K562 (cell line): ENCODE measurements around the gene MT1M. TPM values are rescaled to one million over a fixed set of nuclear protein-coding genes. Genes with fewer than 3 reads are reported as not detected.

Source experiments
- BACH1 ChIP-seq: fragments of 200-800 bp; sonication (Bioruptor generic); IDR thresholded peaks from 2 replicates; pipeline ENCODE4 v1.6.1; 2016; ENCODE audit warnings: missing genetic modification characterization, missing compliant biosample characterization
- CXXC5 ChIP-seq: fragments of 250-450 bp; sonication (Bioruptor Pico); IDR thresholded peaks from 2 replicates; pipeline ENCODE4 v1.8.0; 2022; ENCODE audit warnings: inconsistent platforms, mild to moderate bottlenecking, moderate library complexity
- E2F3 ChIP-seq: fragments of 250-450 bp; sonication (Bioruptor Pico); IDR thresholded peaks from 2 replicates; pipeline ENCODE4 v1.4.0; 2020; ENCODE audit warnings: mild to moderate bottlenecking
- ELF2 ChIP-seq: fragments of 250-450 bp; sonication (Bioruptor Pico); IDR thresholded peaks from 2 replicates; pipeline ENCODE4 v1.5.0; 2021; ENCODE audit warnings: mild to moderate bottlenecking
- GMEB1 ChIP-seq: fragments of 250-450 bp; sonication (Bioruptor Pico); IDR thresholded peaks from 2 replicates; pipeline ENCODE4 v1.4.0; 2020; ENCODE audit warnings: mild to moderate bottlenecking
- KDM1A ChIP-seq, 2 experiments: fragments of 450-650 bp; IDR thresholded peaks; 2 replicates each; pipeline ENCODE4 v1.6.1; 2016; ENCODE audit warnings: mild to moderate bottlenecking in 2 of 2
- L3MBTL2 ChIP-seq: fragments of 450-650 bp; IDR thresholded peaks from 2 replicates; pipeline ENCODE4 v1.6.1; 2016; ENCODE audit warnings: mild to moderate bottlenecking, moderate library complexity
- MAZ ChIP-seq, 2 experiments: fragments of 450-650 bp in 1 of 2; sonication (generic) in 1 of 2; formaldehyde crosslinking; IDR thresholded peaks in 1 of 2; conservative IDR thresholded peaks in 1 of 2; 2 replicates each; pipeline versions ENCODE4 v1.4.0 to v1.5.0; 2020; ENCODE audit warnings: mild to moderate bottlenecking in 1 of 2, missing genetic modification reagents in 1 of 2
- NEUROD1 ChIP-seq: fragments of 150-350 bp; IDR thresholded peaks from 2 replicates; pipeline ENCODE4 v1.6.1; 2014; ENCODE audit warnings: borderline replicate concordance, low read length, low read depth; ENCODE audit not compliant: partially characterized antibody
- RBM34 ChIP-seq: fragments of 200-400 bp; formaldehyde crosslinking; IDR thresholded peaks from 2 replicates; pipeline ENCODE4 v1.6.1; 2018; ENCODE audit warnings: low read length, borderline replicate concordance; ENCODE audit not compliant: insufficient read depth
- TBP ChIP-seq: optimal IDR thresholded peaks from 2 replicates; pipeline ENCODE3; 2011; ENCODE audit warnings: low read depth, low read length, improper control_type of control experiment
- TEAD4 ChIP-seq, 2 experiments: sonication (generic) in 1 of 2; formaldehyde crosslinking in 1 of 2; IDR thresholded peaks; 2 replicates each; pipeline versions ENCODE4 v1.6.1 to v1.8.0; 2012 to 2022; ENCODE audit warnings: borderline replicate concordance in 1 of 2, inconsistent platforms in 1 of 2, low read length in 1 of 2, mild to moderate bottlenecking in 1 of 2, missing genetic modification reagents in 1 of 2
- VEZF1 ChIP-seq: fragments of 200-800 bp; sonication (Bioruptor generic); IDR thresholded peaks from 2 replicates; pipeline ENCODE4 v1.6.1; 2017; ENCODE audit warnings: missing genetic modification characterization, missing compliant biosample characterization
- YY1 ChIP-seq, 3 experiments: IDR thresholded peaks; 2 replicates each; pipeline ENCODE4 v1.6.1; 2011; ENCODE audit warnings: low read length in 2 of 3, mild to moderate bottlenecking in 2 of 3, moderate library complexity in 2 of 3, borderline replicate concordance in 1 of 3, control low read depth in 1 of 3, low read depth in 1 of 3; ENCODE audit not compliant: insufficient read depth in 3 of 3, insufficient replicate concordance in 2 of 3, control insufficient read depth in 1 of 3, insufficient read length in 1 of 3; ENCODE audit errors: extremely low read depth in 1 of 3
- ZBTB34 ChIP-seq: fragments of 250-450 bp; sonication (Bioruptor Pico); IDR thresholded peaks from 2 replicates; pipeline ENCODE4 v1.8.0; 2021; ENCODE audit warnings: mild to moderate bottlenecking, moderate library complexity
- polyA plus RNA-seq, 8 experiments: library from polyadenylated mRNA; depleted of rRNA in 4 of 8; stranded (reverse) in 5 of 8; unstranded in 3 of 8; fragments of >200 nt; fragmentation: Nextera tagmentation in 2 of 8; fragmentation: Illumina TruSeq in 1 of 8; extraction: Ambion mirVana in 2 of 8; extraction: Trizol in 1 of 8; gene quantifications; 2 replicates each; pipeline versions ENCODE4 v1.2.1 to v1.2.3, GENCODE V29; 2011 to 2014; ENCODE audit warnings: inconsistent platforms in 1 of 8, missing spikeins in 1 of 8
- total RNA-seq, 7 experiments: library from RNA; depleted of rRNA in 6 of 7; stranded (reverse); fragments of >200 nt in 6 of 7; fragmentation: Illumina TruSeq in 2 of 7; extraction: Trizol in 2 of 7; gene quantifications; 2 replicates each; pipeline versions ENCODE4 v1.2.1 to v1.2.3, GENCODE V29; 2011 to 2021; ENCODE audit warnings: low replicate concordance in 1 of 7
- TF ChIP-seq, protein P1 (sequence below), 2 experiments: fragments of 450-650 bp; conservative IDR thresholded peaks; 2 replicates each; pipeline ENCODE4 v1.6.1; 2017; ENCODE audit warnings: mild to moderate bottlenecking in 2 of 2, moderate library complexity in 2 of 2
- TF ChIP-seq, protein P2 (sequence below): fragments of 450-650 bp; formaldehyde crosslinking; IDR thresholded peaks from 2 replicates; pipeline ENCODE4 v1.4.0; 2020; ENCODE audit warnings: mild to moderate bottlenecking, moderate library complexity

The MT1M gene
- total and polyA plus RNA-seq, 9 of the 15 experiments (the other 6 are each of a cell fraction or from before 2014, with no cell fraction given), result not detected

- TF ChIP-seq, protein P1, sequence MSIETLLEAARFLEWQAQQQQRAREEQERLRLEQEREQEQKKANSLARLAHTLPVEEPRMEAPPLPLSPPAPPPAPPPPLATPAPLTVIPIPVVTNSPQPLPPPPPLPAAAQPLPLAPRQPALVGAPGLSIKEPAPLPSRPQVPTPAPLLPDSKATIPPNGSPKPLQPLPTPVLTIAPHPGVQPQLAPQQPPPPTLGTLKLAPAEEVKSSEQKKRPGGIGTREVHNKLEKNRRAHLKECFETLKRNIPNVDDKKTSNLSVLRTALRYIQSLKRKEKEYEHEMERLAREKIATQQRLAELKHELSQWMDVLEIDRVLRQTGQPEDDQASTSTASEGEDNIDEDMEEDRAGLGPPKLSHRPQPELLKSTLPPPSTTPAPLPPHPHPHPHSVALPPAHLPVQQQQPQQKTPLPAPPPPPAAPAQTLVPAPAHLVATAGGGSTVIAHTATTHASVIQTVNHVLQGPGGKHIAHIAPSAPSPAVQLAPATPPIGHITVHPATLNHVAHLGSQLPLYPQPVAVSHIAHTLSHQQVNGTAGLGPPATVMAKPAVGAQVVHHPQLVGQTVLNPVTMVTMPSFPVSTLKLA (conservative IDR thresholded peaks at IDR 0.05), result peak; percentile 80 to 92
- TF ChIP-seq VEZF1 (CRISPR knock-in tag) (peak; percentile 58), BACH1 (no peak), KDM1A (IDR thresholded peaks at IDR 0.05) (peak in 1 of 2 experiments; percentile 94; a peak in 2 of 4 replicates), YY1 (IDR thresholded peaks at IDR 0.05; ENCODE audit: borderline replicate concordance in 1 of 3, control insufficient read depth in 1 of 3, extremely low read depth in 1 of 3, insufficient read depth in 3 of 3, insufficient read length in 1 of 3, insufficient replicate concordance in 2 of 3, low read depth in 1 of 3, low read length in 2 of 3) (peak in 2 of 3 experiments; percentile 10 to 41), TBP (peak; percentile 59), MAZ (CRISPR knock-in tag; conservative IDR thresholded peaks at IDR 0.05 in 1 of 2, IDR thresholded peaks at IDR 0.05 in 1 of 2) (peak; percentile 83 to 86), CXXC5 (CRISPR knock-in tag) (peak; percentile 89), E2F3 (CRISPR knock-in tag) (peak; percentile 78), TEAD4 (IDR thresholded peaks at IDR 0.05; ENCODE audit: low read length) (0 out of 2 replicates have a peak, but pooled peaks have one; percentile 8), TEAD4 (CRISPR knock-in tag; IDR thresholded peaks at IDR 0.05; ENCODE audit: borderline replicate concordance) (no peak), GMEB1 (no peak), NEUROD1 (peak; percentile 7), ZBTB34 (CRISPR knock-in tag) (no peak), L3MBTL2 (peak; percentile 73; the same call in 1 of the 2 replicates), RBM34 (no peak), ELF2 (0 out of 2 replicates have a peak, but pooled peaks have one; percentile 47)
- TF ChIP-seq, protein P2, sequence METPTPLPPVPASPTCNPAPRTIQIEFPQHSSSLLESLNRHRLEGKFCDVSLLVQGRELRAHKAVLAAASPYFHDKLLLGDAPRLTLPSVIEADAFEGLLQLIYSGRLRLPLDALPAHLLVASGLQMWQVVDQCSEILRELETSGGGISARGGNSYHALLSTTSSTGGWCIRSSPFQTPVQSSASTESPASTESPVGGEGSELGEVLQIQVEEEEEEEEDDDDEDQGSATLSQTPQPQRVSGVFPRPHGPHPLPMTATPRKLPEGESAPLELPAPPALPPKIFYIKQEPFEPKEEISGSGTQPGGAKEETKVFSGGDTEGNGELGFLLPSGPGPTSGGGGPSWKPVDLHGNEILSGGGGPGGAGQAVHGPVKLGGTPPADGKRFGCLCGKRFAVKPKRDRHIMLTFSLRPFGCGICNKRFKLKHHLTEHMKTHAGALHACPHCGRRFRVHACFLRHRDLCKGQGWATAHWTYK (CRISPR knock-in tag), result peak; percentile 59; the same call in 1 of the 2 replicates
Measured at GRCh38 chr16:56608043-56608875, 24.2 kb upstream of the MT1M start, which contains the start of gene MT2A (continued).
